ENCODE measurements around the gene NUBP2. TPM values are rescaled to one million over a fixed set of nuclear protein-coding genes. Genes with fewer than 3 reads are reported as not detected.

The NUBP2 gene
- total RNA-seq, 1 donor from 2014 or later, result 37.9 TPM

DNA sequence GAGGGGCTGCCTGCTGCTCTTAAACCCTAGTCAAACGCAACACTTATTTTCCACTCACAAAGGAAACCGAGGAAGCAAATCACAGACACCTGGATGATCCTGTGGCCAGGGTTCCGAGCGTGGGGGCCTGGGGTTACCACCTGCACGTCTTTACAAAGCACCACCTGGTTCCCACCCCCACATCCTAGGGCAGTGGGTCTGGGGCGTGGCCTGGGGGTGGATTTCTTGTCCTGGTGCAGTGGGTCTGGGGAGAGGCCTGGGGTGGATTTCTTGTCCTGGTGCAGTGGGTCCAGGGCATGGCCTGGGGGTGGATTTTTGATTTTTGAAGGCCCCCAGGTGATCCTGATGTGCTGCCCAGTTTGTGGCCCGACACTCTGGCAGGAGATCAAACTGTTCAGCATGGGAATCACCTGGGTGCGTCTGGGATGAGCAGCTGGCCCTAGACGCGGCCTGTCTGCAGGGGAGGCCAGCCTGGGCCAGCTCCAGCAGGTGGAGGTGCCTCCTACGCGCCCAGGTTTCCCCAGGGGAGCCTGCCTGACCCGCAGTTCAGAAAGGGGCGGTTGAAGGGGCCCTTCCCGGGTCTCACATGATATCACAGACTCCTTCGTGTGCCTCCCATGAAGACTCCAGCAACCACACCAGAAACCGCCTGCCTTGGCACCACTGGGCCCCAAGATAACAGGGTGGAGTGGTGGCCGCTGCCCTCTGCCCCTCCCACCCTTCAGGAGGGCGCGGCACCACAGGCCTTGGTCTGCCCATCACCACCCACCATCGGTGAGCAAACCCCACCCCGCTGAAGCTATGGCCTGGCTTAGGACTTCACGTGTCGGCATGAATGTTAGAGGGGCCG, 37.6 kb downstream of the NUBP2 start:
- no peak for FAIRE-seq
- DNase-seq (ENCODE audit: low spot score in 2 of 2), result no peak

DNA sequence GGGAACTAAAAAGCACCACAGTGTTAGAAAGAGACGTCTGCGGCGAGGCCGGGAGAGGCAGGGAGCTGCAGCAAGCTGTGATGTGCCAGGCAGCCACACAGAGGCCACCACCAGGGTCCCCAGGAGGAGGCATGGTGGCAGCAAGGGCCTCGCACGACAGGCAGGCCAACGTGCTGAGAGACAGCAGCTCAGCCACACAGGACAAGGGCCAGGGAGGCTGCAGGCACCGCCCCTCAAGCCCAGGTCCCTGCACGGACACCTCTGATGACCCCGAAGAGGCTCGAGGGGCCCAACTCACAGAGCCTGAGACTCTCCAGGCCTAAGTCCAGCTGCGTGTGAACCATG, 38.2 kb downstream of the NUBP2 start:
- FAIRE-seq (no peak), DNase-seq (ENCODE audit: low spot score in 2 of 2) (no peak)

DNA sequence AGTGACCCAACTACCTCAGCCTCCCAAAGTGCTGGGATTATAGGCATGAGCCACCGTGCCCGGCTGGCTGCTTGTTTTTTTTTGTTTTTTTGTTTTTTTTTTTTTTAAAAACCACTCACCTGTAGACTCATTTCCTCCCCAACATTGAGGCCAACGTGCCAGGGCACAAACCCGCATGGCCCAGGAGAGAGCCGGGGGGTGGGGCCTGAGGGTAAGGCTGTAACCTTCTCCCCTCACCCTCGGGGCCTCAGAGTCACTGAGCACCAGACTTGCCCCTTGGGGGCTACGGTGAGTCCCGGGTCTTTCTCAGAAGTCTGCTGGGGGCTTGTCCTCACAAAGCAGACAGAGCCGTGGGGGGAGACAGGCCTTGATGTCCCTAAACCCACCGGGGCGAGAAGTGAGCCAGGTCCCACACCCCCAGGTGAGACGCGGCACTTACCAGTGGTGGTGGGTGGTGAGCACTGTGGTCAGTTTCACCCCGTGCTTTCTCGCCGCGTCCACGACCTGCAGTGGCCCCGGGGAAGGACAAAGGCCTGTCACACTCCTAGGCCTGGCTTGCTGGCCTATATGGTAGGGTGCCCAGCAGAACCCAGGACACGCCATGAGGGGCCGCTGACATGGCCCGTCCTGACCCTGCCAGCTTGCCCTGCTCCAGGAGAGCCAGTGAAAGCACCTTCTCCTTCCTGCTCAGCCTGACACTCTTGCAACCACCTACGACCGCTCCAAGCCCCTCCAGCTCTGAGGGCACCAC, 39.3 kb downstream of the NUBP2 start:
- FAIRE-seq (no peak), DNase-seq (ENCODE audit: low spot score in 2 of 2) (no peak)

DNA sequence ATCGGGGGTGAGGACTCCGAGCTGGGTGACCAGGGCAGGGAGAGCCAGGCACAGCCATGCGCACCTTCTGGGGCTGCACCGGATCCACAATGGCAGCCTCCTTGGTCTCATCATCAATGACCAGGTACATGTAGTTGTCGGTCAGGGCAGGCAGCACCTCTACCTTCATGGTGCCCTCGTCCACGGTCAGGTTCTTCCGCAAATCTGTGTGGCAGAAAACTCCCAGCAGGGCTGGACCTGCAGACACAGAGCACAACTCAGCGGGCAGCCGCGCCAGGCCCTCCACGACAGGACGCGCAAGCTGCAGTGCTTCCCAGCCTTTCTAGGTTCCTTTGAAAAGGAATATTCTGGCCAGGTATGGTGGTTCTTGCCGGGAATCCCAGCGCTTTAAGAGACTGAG, 40.0 kb downstream of the NUBP2 start:
- FAIRE-seq (no peak), DNase-seq (ENCODE audit: low spot score in 2 of 2) (no peak)

DNA sequence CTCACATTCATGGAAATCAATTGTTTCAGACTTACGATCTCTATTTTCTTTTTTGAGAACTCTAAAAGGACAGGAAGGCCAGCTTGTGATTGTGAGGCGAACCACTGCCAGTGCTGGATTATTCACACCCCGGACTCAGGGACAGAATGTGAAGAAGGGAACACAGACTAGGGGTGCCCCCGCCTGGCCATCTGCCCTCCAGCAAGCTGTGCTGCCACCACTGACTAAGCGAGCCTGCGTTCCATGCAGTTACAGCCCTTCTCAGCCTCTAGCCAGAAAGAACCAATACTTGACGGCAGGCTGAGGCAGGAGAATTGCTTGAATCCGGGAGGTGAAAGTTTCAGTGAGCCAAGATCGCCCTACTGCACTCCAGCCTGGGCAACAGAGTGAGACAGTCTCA, 41.1 kb downstream of the NUBP2 start:
- FAIRE-seq (no peak), DNase-seq (ENCODE audit: low spot score in 2 of 2) (peak in 1 of 2 donors; percentile 43)

DNA sequence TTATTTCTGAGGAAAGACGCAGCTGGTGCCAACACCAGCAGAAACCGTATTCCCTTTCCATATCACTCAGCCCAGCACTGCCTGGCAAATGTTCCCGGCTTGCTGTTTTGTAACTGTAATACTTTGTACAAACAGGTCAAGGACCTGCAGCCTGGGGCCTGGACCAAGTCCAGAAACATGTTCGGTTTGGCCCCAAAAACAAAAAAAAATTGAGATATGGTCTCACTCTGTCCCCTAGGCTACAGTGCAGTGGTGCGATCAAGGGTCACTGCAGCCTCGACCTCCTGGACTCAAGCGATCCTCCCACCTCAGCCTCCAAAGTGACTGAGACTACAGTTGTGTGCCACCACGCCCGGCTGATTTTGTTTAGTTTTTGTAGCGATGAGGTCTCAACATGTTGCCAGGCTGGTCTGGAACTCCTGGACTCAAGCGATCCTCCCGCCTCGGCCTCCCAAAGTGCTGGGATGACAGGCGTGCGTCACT, 42.7 kb downstream of the NUBP2 start:
- FAIRE-seq, result no peak
- DNase-seq (ENCODE audit: low spot score in 2 of 2), result no peak

DNA sequence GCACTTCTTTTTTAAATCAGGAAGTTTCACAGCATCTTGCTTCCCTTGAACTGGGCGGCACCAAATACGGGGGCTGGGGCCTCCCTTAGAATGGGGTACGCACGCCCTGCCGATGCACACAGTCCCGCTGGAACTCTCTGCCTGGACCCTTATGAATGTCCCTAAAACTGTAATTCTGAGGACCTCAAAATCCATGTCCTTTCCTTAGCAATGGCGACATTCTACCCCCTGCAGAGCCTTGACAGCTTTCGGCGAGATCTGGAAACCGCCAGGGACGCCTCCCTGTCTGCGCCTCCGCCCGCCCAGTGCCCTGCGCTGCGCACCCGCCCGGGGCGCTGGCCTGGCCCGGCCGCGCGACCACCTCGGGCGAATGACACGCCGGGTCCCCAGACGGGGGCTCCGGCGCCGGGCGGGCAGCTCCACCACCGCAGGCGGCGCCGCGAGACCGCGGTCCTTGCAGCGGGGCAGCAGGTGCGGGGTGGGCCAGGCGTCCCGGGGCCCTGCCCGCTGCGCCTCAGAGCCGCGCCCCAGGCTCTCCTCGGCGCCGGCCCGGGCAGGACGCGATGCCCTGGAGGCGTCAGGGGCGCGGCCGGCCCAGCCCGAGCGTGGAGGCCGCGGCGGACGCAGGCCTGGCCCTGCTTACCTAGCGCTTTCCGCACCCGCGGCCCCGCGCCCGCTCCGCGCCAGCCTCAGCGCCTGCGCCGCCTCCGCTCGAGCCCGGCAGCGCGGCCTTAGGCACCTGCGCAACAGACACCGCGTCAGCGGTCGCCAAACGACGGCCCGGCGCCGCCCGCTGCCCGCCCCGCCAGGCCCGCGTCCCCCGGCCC, 43.3 kb downstream of the NUBP2 start:
- FAIRE-seq, result no peak
- DNase-seq (ENCODE audit: low spot score in 2 of 2), result peak in 1 of 2 donors; percentile 36

DNA sequence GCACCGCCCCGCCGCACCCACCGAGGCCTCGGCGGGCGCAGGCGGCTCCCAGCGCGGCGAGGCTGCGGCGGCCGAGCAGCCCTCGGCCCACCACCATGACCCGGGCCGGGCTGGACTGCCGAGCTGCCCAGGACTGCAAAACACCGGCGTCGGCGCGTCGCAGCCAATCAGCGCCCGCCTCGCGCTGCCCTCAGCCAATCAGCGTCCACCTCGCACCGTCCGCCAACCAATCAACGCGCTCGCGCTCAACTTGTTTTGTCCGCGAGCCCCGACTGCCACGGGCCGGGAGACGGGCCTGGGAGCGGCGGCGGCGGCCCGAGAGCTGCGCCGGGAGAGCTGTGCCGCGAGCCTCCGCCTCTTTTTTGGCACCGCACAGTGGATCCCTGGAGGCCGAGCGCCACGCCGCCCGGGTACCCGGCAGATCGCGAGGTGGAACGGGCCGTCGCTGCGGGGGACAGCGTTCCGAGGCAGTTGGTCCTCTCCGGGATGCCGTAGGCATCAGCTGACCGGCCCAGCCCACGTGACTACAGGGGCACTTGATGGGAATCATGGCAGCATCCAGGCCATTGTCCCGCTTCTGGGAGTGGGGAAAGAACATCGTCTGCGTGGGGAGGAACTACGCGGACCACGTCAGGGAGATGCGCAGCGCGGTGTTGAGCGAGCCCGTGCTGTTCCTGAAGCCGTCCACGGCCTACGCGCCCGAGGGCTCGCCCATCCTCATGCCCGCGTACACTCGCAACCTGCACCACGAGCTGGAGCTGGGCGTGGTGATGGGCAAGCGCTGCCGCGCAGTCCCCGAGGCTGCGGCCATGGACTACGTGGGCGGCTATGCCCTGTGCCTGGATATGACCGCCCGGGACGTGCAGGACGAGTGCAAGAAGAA, 44.2 kb downstream of the NUBP2 start, which contains the start of the genes FAHD1 and HAGH:
TSS of gene FAHD1 (plus strand) at position 516 of the 883 bp plus-strand sequence. CDS start at position 549, 33 bp downstream.
TSS of gene HAGH (minus strand) at position 135 of the 883 bp plus-strand sequence. CDS start at position 97, 38 bp downstream.
- no peak for FAIRE-seq

DNA sequence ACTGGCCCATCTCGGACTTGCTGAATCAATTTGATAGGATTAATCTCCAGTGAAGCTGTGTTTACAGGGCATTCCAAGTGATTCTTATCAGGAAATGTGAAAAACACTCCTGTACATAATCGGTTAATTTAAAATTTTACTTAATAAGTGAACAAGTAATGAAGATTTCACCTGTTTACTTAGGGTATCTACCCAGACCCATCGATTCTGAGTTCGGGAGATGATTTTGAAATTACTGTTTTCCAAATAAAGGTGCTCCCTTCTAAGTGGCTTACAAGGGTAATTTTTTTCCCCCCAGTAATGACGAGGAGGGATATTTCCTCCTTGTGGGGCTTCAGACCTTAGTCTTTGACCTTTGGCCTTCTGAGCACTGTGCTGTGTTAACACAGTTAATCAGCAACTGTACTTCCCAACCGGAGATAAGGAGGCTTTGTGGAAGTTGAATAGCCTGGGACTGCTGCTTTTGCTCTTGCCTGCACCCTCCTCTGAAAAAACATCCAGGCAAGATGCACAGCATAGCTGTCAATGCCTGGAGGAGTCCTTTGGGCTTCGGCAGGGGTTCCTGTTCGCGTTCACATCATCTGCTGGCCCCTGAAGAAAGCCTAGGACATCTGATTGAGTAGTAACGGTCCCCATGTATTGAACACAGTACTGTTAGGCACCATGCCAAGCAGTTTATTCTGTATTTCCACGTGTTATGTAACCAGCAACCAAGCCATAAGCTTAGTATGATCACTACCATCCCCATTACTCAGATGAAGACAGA, 46.1 kb downstream of the NUBP2 start:
- FAIRE-seq (no peak), DNase-seq (ENCODE audit: low spot score in 2 of 2) (no peak)

More for the DNA sequence above, 44.2 kb downstream of the NUBP2 start, which contains the start of the genes FAHD1 and HAGH:
- DNase-seq (ENCODE audit: low spot score in 2 of 2), result peak; percentile 98 to 99

DNA sequence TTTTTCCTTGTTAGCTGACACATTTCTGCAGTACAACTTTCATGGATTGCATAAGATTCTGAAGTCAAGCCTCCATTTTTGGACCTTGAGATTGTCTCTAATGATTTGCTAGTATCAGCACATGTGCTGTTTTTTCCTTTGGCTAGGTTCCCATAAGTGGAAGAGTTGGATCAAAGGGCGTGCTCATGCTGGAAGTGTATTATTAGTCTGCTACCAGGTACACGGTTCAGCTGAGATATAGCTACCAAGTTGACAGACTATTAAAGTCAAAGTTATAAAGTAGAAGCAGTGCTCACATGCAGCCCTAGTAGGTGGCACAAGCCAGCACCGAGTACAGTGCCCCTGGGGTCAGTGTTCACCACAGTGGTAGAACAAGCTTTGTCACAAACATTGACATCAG, 47.5 kb downstream of the NUBP2 start:
- FAIRE-seq, result no peak

DNA sequence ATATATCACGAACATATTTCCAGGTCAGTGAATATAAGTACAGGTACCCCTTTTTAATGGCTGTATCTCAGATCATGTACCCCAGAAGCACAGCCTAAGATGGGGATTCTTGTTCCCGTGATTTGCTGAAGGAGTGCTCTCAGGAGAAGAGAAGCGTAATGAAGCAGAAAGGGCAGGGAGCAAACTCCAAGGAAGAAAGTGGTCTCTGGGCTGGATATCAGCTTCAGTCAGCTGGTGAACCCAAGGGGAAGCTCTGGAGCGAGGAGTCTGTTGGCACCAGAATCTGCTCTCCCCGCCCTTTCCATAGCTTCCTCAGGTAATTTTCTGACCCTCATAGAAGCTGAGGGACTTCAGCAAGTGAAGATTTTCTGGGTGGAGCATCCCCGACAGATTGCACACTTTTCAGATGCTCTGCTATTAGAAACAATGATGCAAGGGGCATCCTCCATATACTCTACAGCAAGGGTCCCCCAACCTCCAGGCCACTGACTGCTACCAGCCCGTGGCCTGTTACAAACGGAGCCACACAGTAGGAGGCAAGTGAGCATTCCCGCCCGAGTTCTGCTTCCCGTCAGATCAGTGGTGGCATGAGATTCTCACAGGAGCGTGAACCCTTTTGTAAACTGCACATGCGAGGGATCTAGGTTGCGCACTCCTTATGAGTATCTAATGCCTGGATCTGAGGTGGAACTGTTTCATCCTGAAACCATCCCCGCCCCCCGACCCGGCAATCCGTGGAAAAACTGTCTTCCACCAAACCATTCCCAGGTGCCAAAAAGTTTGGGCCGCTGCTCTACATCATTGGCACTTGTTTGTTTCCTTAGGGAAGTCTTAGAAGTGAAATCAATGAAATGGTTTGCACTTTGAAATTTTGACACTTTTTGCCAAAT, 48.7 kb downstream of the NUBP2 start:
- no peak for FAIRE-seq

More for the DNA sequence above, 47.5 kb downstream of the NUBP2 start:
- DNase-seq (ENCODE audit: low spot score in 2 of 2), result no peak

DNA sequence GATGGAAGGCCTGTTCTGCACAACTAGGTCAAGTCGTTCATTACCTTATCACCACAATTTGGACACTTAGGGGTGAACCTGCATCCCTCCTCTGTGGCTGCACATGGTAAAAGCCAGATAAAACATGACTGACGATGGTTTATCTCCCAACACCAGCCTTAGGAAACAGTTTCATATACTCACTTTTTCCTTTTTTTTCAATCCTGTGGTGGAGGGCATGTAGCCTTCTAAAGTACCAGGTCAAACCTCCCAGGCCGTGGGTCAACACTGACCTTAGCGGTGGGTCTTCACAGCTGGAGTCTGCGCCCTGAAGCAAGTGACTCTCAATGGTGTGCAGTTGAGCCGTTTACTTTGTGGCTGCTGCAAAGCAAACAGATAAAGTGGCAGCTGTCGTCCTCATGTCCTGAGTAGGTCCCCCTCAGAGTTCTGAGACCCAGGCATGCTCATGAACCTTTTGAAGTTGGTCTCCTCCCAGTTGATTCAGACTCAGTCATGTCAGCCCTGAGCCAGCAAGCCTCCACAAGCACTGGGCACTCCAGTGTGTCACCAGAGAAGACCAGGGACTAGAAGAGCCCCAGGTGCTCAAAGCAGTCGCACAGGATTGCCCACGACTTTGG, 50.2 kb downstream of the NUBP2 start:
- no peak for DNase-seq (ENCODE audit: low spot score in 2 of 2)
- no peak for FAIRE-seq

More for the DNA sequence above, 48.7 kb downstream of the NUBP2 start:
- DNase-seq (ENCODE audit: low spot score in 2 of 2), result no peak

DNA sequence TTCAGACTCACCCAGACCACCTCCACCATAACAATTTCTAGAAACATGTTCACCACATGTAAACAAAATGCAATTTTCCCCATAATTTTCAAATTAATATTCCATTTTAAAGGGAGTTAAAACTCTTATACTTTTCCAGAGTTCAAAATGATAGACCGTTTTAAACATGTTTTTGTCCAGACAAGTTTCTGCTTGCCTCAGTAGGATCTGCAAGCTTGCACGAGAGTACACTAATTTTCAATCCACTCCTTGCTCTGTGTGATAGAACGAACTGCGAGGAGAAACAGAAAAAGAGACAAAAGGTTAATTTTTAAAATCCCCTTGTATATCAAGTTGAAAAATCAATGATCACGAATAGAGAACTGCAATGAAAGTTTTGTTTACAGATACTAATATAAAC, 51.3 kb downstream of the NUBP2 start:
- DNase-seq (ENCODE audit: low spot score in 2 of 2) (no peak), FAIRE-seq (no peak)

Data from frontal cortex (tissue), 4 donors.